ENCODE data around the gene GLUL.

GLUL gene

GRCh38 chr1:182391362-182392049 is at the start of gene GLUL:
Gene GLUL (minus strand): TSS chr1:182391790. CDS start chr1:182388737, 3,053 bp downstream.
- FAIRE-seq: no peak

- no peak for FAIRE-seq
Observed at GRCh38 chr1:182438326-182438725, 46.7 kb upstream of the GLUL start.

GRCh38 chr1:182433580-182433979 is 42.0 kb upstream of the GLUL start:
- FAIRE-seq: no peak

GRCh38 chr1:182431278-182431677 is 39.7 kb upstream of the GLUL start:
- FAIRE-seq: no peak

DNA sequence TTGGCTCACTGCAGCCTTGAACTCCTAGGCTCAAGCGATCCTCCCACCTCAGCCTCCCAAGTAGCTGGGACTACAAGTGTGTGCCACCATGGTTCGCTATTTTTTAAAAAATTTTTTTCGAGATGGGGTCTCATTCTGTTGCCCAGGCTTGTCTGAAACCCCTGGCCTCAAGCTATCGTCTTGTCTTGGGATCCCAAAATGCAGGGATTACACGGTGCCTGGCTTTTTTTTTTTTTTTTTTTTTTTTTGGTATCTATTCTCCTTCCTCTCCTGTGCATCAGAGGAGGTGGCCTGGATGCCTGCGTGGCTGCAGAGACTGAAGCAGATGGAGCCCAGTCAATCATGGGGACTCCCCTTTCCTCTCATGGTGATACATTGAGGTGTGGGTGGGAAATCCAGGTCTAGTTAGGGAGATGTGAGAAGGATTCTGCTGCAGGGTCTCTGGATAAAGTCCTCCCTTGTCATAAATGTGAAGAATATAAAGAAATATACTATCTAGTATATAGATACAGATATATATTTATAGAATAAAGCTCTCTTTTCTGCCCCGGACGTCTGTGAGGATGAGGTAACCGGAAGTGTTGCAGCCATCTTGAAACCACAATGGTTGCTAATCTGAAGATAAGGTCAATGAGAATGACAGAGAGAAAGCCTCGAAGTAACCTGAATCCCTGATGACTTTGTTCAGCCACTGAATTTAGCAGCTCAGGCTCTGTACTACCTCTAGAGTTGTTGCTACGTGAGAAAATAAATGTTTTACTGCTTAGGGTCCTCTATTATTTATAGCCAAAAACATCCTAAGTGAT is 38.9 kb upstream of the GLUL start:
- no peak for FAIRE-seq

GRCh38 chr1:182428043-182428442 is 36.5 kb upstream of the GLUL start:
- no peak for FAIRE-seq

DNA sequence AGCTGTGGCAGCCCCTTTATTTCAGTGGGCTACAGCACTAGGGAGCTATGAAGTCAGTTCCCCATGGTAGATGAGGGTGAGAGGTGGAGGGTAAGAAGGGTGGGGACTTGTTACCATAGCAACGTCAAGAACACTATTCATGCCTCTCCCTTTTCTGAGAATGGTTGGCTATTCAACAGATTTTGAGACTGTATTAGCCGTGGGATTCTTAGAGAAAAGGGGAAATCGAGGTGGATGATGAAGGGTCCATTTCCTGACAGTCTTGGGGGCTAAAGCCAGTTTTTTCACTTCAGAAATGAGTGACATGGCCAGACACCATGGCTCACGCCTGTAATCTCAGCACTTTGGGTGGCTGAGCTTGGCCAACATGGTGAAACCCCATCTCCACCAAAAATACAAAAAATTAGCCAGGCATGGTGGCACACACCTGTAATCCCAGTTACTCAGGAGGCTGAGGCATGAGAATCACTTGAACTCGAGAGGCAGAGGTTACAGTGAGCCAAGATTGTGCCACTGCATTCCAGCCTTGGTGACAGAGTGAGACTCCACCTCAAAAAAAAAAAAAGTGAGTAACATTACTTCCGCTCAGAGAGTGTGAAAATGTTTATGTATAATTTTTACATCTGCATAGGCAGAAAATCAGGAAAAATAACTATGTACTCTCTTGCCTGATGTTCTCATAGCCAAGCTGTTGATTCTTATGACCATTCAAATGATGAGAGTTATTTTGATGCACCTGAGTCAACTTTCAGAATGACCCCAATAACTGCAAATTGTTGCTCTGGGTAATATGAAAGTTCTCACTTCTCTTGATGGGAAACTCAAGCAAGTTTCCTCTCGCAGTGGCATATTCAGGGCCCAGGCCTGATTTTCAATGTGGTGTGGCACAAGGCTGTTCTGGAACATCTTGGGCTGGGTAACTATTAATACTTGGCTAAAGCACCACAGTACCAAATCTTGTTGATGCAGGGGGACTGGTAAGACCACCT is 35.1 kb upstream of the GLUL start:
- no peak for FAIRE-seq

- no peak for FAIRE-seq
Observed at GRCh38 chr1:182415789-182416188, 24.2 kb upstream of the GLUL start.

GRCh38 chr1:182413969-182414368 is 22.4 kb upstream of the GLUL start:
- FAIRE-seq: no peak

GRCh38 chr1:182413486-182413885 is 21.9 kb upstream of the GLUL start:
- FAIRE-seq: no peak

GRCh38 chr1:182410620-182411273 is 19.2 kb upstream of the GLUL start:
- FAIRE-seq: no peak

DNA sequence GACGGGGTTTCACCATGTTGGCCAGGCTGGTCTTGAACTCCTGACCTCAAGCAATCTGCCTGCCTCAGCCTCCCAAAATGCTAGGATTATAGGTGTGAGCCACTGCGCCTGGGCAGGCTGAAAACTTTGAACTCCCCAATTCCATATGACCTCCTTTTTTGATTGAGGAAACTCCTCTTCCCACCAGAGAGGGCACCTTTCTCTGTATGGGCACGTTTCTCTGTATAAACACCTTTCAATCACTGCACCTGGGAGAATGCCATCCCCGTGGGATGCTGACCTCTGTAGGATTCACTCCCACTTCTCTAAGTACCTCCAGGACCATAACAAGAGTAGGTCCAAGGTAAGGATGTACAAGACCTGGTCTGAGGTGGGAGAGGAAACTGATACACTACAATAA is 18.5 kb upstream of the GLUL start:
- FAIRE-seq: no peak

DNA sequence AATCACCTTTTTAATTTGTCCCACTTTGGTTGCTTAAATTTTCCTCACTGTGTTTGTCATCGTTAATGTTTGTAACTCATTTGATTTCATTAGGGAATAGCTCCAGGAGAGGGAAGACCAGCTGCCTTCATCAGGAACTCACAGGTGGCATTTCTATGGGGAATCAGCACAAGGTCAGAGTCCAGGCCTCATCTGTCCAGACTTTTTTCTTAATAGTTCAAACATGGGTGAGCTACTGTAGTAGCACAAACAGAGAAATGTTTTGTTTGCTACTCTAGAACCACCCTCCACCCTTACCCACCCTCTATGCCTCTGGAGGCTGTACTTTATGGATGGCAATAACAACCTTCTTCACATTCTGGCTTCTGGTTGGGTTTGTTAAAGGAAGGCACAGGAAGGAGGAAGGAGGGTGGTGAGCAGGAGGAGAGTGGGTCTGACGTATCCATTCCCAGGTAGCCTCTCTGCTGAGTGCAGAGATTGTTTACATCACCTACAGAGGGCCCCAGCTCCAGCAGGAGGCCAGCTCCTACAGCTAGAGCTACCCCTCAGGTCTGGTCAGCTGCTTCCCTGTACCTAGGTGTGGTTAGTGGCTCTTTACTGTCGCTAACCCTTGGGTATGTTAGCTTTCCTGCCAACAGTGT is 17.0 kb upstream of the GLUL start:
- no peak for FAIRE-seq

- no peak for FAIRE-seq
Observed at GRCh38 chr1:182407724-182408123, 16.1 kb upstream of the GLUL start.

GRCh38 chr1:182406012-182406411 is 14.4 kb upstream of the GLUL start:
- no peak for FAIRE-seq

GRCh38 chr1:182405578-182405977 is 14.0 kb upstream of the GLUL start:
- FAIRE-seq: no peak

GRCh38 chr1:182404781-182405180 is 13.2 kb upstream of the GLUL start:
- FAIRE-seq: no peak

DNA sequence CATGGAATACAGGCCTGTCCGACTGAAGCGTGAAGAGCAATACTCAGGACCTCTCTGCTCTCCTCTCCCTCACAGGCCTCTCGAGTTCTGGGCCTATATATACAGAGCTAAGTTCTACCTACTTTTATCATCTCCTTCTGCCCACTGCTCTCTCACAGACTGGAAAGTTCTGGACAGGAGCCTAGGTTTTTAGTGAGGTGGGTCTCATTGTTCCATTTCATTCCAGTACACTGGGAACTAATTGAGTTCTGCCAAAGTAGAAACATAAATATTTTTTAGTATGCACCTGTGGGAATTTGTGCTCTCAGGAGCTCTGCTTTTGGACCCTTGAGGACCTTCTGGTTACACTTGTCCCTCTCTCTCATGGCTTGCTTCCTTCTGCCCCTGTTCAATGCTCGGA is 9.0 kb upstream of the GLUL start, which contains the start of gene TEDDM1:
Gene TEDDM1, minus strand, starts transcription at position 101 of the 400 bp plus-strand sequence. CDS start 182 bp downstream, outside the sequence.
- no peak for FAIRE-seq

DNA sequence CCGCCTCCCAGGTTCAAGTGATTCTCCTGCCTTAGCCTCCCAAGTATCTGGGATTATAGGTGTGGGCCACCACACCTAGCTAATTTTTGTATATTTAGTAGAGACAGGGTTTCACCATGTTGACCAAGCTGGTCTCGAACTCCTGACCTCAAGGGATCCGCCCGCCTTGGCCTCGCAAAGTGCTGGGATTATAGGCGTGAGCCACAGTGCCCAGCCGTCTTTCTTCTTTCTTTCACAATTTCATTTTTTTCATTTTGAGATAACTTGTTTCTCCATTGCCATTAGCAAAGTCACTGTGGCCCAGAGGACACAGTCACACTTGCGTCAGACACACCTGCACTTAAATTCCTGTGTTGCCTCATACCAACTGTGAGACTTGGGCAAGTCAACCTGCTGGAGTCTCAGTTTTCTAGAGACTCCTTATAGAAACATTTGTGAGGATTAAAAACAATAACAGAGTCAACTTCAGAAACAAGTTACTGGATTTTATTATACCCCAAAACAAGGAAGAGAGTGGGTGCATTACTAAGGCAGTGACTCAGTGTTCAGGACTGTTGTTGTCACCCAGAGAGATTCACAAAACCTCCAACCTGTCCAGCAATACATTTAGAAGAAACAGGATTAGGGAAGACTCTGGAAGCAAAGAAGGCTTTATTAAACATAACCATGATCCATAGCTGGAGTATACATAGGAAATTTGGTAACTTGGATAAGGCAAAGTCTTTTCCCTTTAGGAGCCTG is 6.2 kb upstream of the GLUL start:
- FAIRE-seq: no peak

DNA sequence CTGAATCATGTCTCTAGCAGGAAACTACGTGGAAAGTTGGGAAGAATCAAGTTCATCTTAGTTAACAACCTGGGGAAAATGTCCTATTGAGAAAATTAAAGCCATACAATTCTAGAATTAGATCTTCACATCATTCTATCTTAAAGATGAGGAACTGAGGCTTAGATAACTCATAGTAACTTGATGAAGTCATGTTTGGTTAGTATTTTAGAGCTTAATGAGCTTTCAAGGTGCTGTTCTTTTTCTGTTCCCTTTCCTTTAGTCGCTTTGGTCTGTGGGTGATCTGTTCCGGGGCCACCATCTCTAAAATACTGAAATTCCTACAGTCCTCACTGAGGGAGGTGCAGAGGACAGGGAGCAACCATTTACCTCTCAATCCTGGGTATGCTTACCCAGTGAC is 4.3 kb upstream of the GLUL start:
- FAIRE-seq: no peak

Measured in endometrium (tissue), 2 donors.